HG02642 (cell line): ENCODE measurements around the gene BDNF.
"Not testable (repeated sequence)": the region's sequence is repeated elsewhere in the genome, so short reads cannot be mapped to it uniquely, and the experiment has no call there.

ENCODE experiments used
- ATAC-seq: cut with Tn5 transposase; IDR thresholded peaks from one replicate; pipeline ENCODE4 v1.9.1; 2021; ENCODE audit warnings: mild to moderate bottlenecking; ENCODE audit not compliant: unreplicated experiment, poor library complexity

BDNF gene

DNA sequence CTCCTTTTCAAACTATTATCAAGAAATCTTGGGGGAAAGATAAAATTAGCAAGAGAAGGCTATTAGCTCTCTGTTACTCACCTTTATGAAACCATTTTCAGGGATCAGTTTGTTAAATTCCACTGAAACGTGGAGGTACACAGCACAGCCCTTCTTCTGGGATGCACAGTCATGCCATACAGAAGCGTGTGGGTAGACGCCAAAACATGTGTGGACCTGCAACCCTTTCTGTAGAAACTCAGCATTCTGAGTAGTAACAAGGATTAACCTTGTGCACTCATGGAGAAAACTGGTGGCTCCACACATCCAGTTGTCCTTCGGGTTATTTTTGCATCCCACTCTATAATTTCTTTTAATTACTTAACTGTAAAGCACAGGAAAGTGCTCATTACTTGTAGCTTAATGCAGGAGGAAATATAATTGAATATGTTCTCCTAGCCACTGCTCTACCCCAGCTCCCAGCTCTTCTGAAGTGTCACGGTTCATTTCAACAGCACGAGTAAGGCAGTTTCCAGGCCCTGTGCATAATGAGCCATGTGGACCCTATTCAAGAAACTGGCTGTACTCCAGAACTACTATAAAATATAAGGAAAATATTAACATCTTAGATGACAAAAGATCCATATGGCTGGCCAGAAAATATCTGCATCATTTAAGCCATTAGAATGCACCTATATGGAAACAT is 26.1 kb downstream of the BDNF start:
- no peak for ATAC-seq

DNA sequence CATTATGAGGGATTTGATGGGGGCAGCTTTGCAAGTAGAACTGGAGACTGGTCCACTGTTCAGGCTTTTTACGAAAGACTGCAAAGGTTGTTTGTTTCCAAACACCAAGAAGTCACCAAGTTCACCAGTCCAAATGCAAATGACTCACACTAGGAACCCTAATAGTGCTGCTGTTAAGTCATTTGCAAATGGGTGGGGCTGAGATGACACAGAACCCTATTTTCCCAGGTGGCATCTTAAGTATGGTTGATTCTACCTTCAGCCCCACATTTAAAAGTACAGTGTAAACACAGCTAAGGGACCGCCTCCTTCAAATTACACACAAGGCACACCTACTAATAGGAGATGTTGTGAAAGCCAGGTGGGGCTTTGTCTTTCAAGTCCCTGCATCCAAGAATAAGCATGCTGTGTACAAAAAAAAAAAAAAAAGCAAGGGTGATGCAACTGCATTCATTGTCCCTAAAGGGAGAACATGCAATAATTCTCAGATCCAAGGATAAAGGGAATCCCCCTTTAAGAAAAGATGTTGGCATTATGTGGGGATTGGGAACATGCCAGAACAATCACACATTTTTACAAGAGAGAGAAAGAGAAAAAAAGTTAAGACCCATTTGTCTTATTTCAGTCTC is 27.3 kb downstream of the BDNF start:
- no peak for ATAC-seq

DNA sequence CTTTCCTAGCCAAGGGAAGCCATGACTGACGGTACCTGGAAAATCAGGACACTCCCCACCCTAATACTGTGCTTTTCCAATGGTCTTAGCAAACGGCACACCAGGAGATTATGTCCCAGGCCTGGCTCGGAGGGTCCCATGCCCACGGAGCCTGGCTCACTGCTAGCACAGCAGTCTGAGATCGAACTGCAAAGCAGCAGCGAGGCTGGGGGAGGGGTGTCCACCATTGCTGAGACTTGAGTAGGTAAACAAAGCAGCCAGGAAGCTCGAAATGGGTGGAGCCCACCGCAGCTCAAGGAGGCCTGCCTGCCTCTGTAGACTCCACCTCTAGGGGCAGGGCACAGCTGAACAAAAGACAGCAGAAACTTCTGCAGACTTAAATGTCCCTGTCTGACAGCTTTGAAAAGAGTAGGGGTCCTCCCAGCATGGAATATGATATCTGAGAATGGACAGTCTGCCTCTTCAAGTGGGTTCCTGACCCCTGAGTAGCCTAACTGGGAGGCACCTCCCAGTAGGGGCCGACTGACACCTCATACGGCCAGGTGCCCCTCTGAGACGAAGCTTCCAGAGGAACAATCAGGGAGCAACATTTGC is 34.6 kb downstream of the BDNF start:
- ATAC-seq, result not testable (repeated sequence)

DNA sequence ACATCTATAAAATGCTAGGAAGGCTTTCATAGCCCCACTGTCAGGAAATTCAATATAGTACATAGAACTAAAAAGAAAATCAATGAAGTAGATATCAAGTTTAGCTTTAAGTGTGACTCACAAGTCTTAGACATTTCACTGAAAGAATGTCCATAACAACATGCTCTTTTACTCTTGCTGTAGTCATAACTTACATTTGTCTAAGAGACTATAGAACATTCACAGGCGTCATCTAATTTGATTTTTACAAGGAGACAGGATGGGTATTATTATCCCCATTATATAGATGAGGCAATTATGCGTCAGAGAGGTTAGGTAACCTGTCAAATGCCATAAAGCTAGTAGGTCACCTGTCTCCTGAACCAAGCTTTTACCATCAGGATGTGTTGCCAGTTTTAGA is 36.9 kb downstream of the BDNF start:
- ATAC-seq, result no peak

DNA sequence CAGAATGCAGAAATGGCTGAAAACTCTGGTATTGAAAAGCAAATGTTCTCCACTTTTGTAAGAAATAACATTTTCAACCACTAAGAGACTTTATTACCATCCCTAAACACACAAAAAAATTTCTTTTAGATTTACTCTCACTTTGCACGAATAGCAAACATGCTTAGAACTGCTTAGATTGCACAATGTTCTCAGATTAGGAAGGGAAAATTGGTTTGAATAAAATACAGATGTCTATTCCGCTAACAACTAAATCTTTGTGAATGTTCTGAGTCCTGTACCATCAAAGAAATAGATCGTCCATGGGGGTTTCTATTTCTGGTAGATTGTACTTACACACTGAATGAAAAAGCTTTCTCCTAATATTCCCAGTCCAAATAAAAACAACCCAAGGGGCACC is 40.1 kb downstream of the BDNF start:
- ATAC-seq, result no peak

DNA sequence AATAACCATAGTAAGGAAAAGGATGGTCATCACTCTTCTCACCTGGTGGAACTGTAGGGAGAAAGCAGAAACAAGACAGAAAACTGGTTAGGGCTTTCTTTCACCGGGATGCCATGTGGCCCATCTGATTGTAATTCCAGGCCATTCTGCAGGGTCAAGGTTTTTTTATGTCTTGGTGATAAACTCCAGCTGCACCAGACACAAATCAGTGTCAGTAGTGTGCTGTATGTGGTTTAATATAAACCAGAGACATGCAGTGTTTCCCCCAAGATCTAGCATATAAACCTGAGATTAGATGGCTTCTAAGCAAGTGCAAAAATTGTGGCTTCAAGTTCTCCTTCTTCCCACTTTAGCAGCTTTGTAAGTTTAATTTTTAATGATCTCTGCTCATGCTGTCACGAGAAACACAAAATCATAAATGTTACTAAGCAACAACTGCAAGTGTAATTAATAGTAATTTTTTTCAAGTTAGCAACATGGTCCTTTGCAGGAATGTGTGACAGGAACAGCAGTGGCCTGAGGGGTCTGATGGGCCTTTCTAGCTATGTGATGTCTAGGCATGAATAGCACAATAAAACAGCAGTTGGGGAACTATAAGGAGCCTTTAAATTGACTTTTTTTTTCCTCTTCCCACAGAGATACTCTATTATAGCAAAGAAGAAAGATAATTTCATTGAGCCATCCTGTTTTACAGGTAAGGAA is 41.6 kb downstream of the BDNF start:
- ATAC-seq, result no peak

DNA sequence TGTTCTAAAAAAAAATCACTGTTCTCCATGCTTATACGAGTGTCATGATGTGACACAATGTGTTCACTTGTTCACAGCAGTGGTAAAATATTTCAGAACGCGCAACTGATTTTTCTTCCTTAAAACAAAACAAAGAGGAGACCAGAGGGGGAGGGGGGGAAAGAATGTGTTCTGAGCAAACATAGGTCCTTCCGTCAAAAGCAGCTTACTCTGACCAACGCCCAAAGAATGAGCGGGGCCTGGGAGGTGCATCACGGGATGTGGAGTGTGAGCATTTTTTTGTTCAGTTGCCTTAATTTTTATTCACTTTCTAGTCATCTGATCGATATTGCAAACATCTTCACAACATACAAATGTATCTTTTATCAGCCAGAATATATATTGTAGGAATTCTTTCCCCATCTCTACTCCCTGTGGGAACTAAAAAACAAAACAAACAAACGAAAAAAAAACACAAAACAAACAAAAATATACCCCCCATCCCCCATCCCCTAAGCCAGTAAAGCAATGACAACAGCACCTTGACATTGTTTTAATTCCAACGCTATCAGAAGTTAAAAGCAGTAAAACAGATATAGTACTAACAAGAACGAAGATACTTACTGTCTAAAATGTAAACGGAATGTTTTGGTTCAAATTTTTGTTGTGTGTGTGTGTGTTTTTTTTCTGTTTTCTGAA is 43.3 kb downstream of the BDNF start:
- ATAC-seq, result no peak

DNA sequence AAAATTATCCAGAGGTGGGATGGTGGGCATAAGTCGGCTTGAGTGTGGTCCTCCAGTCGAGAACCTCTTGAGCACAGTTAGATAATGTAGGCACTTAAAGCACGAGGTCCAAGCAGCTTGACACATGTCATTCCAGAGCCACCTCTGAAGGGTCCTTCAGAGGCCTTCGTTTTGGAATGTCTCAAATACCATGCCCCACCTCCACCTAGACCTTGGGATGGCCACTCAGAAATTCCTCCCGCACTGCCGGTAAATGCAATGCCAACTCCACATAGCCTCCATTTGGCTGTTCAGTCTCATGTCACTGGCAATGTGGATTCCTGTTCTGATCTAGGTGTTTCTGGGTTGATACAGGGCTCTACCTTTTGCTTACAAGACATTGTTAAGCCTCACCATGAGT is 43.9 kb downstream of the BDNF start:
- no peak for ATAC-seq

DNA sequence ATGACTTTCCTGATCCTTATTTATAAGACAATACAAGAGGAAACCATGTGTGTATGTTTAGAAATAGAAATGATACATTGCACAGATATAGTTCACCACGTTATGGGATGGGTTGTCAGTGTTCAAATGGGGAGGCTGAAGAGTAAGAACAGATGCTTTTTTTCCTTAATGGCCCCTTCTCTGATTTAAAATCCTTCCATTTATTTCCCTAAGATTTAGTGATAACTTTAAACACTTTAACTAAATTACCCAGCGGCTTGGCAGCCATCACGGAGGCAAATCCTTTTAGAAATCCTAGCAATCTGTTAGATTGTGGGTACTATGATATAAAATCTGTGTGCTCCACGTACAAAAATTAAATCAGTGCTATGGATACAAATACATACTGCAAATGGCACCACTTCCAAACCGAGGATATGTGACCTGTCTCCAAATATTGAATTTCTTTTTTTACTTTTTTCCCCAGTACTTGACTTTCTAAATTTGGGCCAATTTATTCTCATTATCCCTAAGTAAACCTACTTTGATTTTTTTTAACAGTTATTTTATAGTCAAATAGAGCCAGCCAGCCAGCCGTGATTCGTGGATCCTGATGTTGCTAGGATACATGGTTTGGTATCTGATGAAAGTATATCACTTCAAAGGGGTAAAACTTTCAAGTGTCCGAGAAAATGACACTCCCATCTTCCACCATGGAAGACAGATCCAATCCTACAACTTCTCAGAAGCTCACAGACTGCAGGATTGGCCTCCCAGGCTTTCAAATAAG is 46.1 kb downstream of the BDNF start:
- ATAC-seq, result no peak

DNA sequence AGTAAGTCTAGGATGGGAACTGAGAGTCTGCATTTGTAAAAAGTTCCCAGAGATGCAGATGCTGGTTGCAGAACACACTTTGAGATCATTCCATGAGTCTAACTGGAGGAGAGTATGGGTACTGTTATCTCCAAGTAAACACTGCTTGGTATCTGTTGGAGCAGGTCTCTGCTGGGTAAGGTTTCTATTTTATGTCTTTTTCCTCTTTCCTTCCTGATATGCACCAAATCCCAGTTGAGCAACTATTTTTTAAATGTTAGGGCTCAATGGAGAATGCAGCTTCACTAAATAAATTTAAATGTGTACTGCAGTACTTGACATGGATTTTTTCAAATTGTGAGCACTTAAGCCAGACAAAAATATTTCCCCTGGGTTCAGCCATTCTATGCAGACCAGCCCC is 48.5 kb downstream of the BDNF start:
- no peak for ATAC-seq

DNA sequence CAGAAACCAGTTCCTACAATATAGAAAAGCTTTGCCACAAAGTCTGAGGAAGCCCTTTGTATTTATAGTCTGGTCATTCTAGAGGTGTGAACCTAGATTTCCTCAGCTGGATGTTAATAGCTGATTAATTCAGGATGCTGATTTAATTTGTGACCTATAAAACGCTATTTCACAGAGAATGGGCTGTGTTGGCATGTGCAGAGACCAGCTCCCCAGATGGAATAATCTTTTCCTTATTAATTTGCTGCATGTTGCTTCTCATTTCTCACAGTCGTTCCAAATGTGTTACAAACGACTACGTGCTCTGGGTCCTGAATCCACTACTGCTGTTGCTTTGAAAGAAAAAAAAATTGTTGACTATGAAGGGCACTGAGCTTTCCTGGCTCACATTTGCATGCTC is 49.3 kb downstream of the BDNF start:
- ATAC-seq, result no peak

DNA sequence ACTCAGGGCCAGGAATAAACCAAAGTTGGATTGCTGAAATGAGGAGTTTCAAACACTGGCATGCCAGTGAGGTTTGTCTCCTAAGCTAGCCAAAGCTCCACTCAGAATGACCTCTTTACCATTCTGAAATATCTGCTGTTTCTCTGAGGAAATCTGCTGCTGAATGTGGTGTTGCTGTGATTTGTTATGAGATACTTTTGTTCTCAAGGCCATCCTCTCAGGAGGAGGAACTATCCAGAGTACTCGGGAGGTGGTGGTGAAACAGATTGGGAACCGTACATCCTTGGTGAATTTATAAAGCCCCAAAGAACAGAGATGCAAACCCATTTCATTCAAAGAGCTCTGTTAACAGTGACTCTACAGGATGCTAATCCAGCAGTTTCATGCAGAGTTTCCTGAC is 50.5 kb downstream of the BDNF start:
- no peak for ATAC-seq

DNA sequence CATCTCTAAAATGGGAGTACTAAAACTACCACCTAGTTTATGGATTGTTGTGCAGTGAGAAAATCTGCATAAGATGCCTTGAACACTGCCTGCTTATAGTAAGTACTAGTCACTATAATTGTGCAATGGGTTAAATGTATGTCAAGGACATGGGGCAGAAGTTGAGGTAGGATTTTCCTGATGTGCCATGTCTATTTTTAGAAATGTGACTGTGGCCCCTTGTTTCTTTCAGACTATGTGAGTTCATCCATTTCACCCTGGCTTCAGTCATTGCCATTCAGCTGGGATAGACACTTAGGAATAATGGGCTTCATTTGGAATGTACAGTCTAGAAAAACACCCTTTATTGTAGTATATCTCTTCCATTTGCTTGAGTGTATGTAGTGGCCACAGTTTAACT is 51.4 kb downstream of the BDNF start:
- ATAC-seq, result no peak

DNA sequence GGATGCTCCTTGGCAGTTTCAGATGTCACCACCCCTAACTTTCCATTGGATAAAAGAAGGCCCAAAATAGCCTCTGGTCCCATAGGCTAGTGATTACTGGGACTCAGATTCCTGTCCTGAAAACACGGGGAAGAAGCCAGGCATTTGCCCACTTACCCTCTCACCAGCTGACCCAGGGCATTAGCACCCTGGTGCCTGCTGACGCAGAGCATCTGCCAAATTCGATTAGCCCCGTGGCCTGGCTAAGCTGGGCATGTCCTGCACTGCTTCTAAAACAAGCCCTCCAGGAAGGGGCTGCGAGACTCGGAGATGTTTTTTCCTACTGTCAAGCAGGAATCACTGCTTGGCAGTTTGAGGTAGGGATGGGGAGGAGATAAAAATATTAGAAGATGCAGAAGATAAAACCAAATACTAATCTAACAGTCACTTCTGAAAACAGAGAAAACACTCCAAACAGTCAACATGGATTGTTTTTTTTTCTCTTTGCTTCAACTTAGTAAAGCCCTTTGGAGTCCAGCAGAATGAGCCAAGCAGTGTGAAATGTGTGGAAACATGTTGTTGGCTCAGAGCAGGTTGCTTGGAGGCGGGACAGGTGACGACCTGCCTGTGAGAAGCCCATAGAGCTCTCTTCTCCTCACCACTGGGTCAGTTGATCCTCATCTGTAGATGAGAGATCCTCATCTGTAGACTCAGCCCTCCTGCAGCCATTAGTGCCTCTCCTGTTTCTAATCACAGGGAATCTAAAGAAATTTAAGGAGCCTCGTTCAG is 54.0 kb downstream of the BDNF start:
- no peak for ATAC-seq

DNA sequence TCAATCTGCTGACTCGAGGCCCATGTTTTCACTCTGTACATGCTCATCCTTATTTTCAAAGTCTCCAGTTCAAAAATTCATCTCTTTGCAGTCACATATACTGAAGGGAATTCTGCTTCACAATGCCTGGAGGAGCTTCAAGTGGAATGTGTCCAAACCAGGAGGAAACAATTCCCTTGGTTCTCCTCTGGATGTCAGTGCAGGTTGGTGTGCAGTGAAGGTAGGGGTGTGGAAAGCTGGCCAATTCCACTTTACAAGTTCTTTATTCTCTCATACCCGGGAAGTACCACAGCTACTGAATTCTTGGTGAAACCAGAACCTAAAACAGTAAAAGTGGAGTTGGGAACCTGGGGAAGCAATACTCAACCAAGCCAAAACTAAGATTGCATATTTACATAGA is 57.3 kb downstream of the BDNF start:
- no peak for ATAC-seq

DNA sequence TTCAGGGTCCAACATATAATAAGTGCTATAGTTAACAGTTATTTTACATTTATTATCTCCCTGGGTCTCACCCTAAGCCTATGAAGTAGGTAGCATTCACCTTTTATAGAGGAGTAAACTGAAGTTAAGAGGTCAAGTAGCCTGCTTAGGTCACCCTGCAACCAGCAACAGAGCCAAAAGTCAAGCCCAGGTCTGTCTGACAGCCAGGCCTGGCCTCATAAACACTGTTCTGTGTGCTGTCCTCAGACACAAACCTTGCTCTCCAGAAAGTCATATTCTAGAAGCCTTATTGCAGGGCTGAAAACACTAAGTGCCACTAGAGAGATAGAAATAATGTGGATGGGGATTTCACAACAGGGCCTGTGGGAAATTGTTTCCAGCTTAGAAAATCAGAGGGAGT is 59.3 kb downstream of the BDNF start:
- no peak for ATAC-seq

DNA sequence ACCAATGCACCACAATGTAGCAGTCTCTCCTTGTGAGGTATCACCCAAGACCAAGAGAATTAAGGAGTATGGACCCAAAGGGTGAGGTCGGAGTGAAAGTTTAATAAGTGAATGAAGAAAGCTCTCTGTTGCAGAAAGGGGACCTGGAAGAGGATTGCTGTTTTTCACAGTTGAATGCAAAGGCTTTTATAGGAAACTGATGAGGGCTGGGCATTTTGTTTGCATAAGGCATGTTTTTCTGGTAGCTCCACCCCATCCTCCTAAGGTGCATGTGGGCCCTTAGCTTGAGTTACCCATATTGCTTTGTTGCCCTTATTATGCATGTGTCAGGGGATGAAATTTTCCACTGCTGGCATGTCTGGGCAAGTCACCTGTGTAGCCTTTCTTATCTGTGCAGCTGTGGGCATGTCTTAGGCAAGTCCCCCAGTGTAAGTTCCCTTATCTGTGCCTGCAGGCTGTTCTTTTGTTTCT is 64.7 kb downstream of the BDNF start:
- no peak for ATAC-seq

DNA sequence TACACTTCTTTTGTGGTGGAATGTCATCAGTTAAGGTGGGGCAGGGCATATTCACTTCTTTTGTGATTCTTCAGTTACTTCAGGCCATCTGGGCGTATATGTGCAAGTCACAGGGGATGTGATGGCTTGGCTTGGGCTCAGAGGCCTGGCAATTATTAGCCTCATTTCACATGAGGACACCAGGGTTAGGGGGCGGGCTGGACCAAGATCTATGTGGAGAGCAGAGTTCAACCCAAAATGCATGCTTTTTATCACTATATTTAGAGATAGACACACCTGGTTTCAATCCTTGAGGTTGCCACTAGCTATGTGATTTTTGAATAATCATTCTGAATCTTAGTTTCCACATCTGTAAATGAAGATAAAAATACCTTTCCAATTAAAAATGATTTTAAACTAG is 65.5 kb downstream of the BDNF start:
- not testable (repeated sequence) for ATAC-seq

DNA sequence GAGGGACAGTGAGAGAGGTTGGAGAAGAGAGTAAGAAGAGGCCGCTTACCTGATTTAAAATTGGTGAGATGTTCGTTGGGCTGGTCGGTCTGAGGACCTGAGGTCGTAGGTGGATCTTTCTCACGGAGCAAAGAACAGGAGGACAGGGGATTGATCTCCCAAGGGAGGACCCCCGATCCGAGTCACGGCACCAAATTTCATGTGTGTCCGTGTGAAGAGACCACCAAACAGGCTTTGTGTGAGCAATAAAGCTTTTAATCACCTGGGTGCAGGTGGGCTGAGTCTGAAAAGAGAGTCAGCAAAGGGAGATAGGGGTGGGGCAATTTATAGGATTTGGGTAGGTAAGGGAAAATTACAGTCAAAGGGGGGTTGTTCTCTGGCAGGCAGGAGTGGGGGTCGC is 66.0 kb downstream of the BDNF start:
- ATAC-seq, result not testable (repeated sequence)
